GM12891 (cell line): ENCODE measurements around the gene YEATS4.

Source experiments
- PAX5 ChIP-seq: IDR thresholded peaks from 2 replicates; pipeline ENCODE4 v1.6.1; 2011; ENCODE audit warnings: low read length, moderate library complexity, mild to moderate bottlenecking; ENCODE audit not compliant: insufficient read depth, severe bottlenecking
- POLR2A ChIP-seq: IDR thresholded peaks from 2 replicates; pipeline ENCODE4 v1.6.1; 2011; ENCODE audit warnings: low read depth, low read length, control low read depth
- POLR2AphosphoS5 ChIP-seq: IDR thresholded peaks from 2 replicates; pipeline ENCODE4 v1.6.1; 2011; ENCODE audit warnings: low read depth, low read length, control low read depth

DNA sequence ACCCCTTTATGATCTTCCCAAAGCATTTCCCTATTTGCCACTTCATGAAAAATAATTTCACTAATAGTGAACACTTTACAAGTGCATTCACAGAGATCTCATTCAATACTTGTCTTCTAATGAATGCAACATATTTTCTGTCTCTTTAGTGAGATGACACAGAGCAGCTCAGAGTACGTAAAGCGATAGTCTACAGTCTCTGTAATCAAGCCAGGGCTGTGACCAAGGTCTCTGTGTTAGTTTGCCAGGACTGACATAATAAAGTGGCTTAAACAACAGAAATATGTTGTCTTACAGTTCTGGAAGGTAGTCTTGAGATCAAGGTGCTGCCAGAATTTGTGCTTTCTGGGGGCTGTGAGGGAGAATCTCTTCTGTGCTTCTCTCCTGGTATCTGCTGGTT lies 77.5 kb downstream of the YEATS4 start:
- TF ChIP-seq POLR2AphosphoS5 (no peak), POLR2A (no peak), PAX5 (no peak)
